MM.1S (cell line): ENCODE measurements around the gene WSB1.

Experiments used
- CTCF ChIP-seq: fragments of 300-600 bp; sonication (generic); IDR thresholded peaks from 2 replicates; pipeline ENCODE4 v1.5.1; 2016; ENCODE audit warnings: antibody characterized with exemption, low read length, mixed read lengths
- EZH2 ChIP-seq: fragments of 300-600 bp; sonication (generic); optimal IDR thresholded peaks from 2 replicates; pipeline ENCODE3; 2017; ENCODE audit warnings: low read depth, mild to moderate bottlenecking, antibody characterized with exemption, low read length, mixed read lengths

GRCh38 chr17:27293359-27293897 lies 486 bp upstream of the WSB1 start:
- TF ChIP-seq CTCF: no peak
- no peak for TF ChIP-seq EZH2
